Kasumi-1 (cell line): ENCODE measurements around the gene MAML2.
A peak's percentile ranks its signal among the peaks of the same experiment; 100 is the strongest.

Experiments used
- DNase-seq, 2 experiments: peaks; one replicate each; lab custom pipeline; 2025; lab: John Stamatoyannopoulos, UW

The MAML2 gene

DNA sequence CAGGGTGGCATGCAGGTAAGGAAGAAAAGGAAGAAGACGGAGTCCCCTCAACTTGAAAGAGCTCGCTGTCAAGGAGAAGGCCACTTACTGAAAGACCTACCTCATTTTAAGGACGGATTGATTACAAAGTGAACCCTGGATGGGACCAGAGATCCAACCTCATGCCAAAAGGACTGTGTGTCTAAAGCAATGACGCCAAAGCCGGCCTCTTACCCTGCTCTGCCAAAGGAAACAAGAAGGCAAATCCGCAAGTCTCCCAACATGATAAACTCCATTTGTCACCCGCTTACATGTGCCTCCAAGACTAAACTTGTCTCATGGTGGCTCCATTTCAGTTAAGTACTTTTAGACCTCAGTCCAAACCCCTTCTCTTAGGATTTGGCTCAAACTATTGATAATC is 270.4 kb downstream of the MAML2 start:
- no peak for DNase-seq

DNA sequence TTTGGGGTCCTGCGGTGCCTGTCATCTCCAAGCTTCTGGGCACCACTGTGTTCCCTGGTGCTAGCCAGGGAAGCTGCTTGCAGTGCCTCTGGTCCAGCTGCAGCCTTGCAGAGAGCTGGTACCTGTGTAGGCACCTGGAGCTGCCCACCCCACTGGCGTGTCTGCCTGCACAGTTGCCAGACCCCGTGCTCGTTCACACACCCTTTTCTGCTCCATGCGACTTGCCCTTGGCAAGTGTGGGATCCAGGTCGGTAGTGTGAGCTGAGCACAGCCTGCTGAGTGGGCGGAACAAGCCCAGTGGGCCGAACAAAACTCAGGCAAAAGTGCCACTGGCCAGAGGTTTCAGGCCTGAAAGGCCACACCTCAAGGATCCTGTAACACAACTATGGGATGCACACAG is 272.5 kb downstream of the MAML2 start:
- no peak for DNase-seq

GRCh38 chr11:96067160-96067559 is 275.8 kb downstream of the MAML2 start:
- DNase-seq: no peak

- DNase-seq: no peak
These were observed 277.6 kb downstream of the MAML2 start for GRCh38 chr11:96065379-96065778.

DNA sequence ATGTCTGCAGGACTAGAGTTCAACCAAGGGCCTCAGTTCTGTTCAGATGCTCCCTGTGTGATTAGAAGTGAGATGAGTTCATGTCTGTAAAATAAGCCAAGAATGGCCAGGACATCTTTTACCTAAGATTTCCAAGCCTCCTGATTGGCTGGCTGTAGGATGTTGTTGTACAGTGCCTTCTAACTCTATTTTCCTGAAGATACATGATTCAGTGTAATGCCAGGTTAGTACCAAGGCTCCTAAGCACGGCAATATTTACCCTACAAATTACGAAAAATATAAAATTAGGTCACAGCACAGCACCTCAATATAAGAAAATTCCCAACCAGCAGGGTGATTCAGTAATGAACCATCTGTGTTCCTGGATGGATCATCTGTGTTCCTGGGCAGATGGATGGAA is 279.1 kb downstream of the MAML2 start:
- no peak for DNase-seq

- DNase-seq: no peak
These were observed 279.9 kb downstream of the MAML2 start for GRCh38 chr11:96063053-96063452.

DNA sequence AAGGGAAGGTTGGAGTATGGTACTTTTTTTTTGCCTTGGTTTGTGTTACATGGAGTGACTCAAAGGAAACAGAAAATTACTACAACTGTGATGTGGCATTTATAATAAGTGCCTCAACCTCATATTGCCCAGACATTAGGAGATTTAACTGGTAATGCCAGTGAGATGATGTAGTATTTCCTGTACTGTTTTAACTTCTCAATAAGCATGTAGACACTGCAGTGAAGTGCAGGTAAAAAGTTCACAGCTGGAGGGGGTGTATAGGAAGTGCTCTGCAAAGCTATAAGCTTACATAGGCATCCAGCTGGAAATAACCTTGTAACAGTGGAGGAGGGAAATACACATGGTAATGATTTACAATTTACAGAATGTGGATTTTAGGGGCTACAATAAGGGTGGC is 280.9 kb downstream of the MAML2 start:
- DNase-seq: no peak

DNA sequence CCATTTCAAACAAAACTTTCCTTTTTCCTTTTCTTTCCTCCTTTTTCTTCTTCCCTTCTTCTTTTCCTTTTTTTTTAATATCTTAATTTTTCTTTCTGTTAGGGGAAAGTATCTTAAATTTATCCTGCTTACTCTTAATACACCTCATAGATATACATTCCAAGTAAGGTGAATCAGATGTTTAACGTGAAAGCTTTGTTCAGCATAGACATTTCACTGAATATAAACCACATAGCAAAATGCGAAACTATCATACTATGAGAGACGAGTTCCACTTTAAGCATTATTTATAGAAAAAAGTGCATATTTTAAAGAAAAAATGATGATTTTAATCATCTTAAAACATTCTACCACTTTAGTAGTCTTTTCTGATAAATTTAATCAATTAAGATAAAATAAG is 281.3 kb downstream of the MAML2 start:
- DNase-seq: no peak

GRCh38 chr11:96061069-96061468 is 281.9 kb downstream of the MAML2 start:
- no peak for DNase-seq

- DNase-seq: no peak
These were observed 285.5 kb downstream of the MAML2 start for GRCh38 chr11:96057502-96057901.

GRCh38 chr11:96056576-96056975 is 286.4 kb downstream of the MAML2 start:
- DNase-seq: no peak

DNA sequence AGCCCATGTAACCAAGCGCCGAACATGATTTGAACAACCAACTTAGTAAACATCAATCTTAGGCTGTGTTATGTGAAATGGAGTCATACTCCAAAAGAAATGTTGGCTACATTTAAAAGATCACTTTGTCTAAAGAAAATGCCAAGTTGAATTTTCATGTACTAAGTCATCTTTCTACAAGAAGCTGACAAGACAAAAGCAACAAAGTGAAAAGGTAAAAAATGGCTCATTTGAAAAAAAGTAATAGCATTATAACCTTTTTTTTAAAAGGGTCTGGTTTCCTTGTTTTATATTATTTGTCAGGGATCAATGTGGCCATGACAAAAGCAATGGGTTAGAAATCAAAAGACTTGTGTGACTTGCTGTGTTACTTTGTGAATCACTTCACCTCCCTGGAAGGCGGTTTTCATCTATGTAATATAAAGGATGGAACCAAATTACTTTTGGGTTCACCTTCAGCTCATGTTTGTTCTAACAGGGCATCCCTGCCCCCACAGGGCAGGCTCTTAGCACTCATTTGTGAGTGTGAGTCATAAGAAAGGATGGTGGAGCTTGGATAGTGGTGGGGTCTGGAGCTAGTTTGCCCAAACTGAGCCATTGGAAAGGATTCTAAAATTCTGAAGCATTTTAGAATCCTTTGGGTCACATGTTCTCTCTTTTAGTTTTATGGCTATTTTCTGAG is 287.1 kb downstream of the MAML2 start:
- no peak for DNase-seq

DNA sequence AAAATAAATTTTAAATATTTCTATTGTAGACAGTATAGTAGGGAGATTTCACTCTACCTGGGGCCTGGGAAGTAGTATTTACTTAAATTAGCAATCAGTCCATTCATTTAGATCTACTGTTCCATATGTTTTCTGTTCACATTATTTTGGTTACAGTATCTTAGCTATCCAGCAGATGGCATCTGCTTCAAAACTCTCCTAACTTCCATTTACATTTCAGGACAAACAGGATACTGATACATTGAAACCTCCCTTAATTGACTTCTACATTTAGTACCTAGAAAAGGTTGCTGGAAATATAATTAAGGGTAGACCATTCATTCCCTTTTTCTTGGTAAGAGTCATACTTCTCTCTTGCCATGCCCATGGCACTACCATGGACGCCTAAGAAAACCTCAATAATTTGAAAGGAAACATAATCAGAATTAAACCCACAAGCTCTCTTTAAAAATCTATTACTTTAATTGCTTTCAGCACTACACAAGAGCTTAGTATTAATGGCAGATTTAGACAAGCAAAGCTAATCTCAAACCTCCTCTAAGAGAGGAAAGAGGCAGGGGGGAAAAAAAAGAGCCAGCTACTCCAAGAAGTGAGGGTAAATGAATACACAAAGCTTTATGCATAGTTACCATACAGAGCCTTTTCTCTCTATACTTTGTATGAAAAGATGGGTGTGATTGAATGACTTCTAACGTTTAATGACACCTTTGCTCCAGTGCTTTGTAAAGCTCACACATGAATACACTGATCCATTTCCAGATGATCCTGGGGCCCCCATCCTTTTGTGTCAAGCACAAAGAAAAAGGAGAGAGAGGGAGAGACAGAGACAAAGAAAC is 287.9 kb downstream of the MAML2 start:
- DNase-seq: peak; percentile 79

DNA sequence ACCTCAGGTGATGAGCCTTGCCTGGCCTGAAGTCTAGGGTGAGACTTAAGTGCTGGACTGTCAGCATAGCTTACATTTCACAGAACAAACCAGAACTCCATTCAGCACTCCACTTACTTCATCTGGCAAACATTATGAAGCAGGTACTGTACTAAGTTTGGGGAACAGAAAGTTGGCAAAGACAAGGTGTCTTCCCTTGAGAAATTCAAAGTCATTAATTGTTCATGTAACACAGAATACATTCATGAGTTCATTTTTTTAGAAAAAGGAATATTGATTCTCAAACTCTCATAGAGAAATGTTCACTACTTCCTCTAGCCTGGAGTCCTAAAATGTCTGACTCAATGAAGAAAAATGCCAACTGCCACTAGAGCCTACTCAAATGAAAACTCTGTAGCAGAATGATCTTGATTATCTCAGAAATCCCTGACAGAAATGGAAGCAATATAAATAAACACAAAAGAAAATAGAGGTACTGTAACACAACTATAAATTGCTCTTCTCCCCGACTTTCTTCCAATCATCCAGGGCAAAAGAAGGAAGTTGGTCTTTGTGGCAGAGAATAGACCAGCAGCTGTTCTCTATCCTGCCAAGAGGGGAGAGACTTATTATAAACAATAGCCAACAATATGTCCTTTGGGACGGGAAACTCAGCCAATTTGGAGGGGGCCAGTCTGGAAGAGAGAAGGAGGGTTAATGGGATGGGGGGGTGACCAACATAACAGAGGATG is 289.9 kb downstream of the MAML2 start:
- DNase-seq: peak; percentile 40 to 58

DNA sequence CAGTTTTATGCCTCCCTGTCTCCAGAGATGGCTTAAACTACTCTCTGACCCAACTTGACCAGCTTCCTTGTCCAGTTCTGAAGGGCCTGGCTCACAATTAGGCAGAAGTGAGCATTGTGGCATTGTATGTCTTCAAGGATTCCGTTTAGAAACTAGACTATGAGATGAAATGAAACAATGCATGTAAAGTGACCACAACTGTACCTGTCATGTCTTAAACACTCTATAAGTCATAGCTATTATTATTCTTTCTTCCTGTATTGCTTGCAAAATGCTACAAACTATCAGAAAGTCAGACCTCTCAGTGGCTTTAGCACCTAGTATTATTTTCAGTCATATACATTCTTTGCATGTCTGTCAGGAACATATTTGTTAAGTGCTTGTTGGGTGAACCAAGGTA is 291.2 kb downstream of the MAML2 start:
- DNase-seq: no peak

DNA sequence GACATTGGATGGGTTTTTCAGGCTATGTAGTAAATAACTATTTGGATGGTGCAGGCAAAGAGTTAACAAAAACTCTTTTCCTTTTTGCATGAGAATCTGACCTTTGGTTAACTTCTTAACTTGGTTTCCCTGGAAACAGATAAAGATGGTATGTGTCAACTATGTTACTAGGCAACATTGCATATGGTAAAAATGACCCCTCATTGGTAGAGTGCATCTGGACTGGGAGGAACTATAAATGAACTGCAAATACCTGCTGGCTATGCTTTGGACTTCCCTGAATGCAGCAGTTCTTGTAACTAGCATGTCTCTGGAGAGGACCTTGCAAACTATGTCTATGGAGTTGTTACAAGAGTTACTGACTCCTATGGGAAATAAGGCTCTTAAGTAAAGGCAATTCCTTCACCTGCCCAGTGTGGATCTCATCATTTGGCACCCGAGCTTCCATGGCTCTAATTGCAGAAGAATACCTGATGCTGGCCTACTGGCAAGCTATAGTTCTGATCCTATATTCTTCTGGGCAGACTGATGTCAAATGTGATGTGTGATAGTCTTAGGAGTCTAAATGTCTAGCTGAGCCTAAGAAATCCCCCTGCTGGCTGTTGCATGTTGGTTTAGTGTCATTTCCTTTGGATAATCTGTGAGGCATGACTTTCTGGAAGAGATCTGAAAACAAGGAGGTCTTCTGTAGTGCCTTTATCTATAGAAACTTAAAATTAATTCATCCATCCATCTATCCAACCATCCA is 292.4 kb downstream of the MAML2 start:
- DNase-seq: no peak

GRCh38 chr11:96049426-96049825 is 293.6 kb downstream of the MAML2 start:
- no peak for DNase-seq

- no peak for DNase-seq
These were observed 297.2 kb downstream of the MAML2 start for GRCh38 chr11:96045622-96046456.

- no peak for DNase-seq
These were observed 298.2 kb downstream of the MAML2 start for GRCh38 chr11:96044747-96045146.

- no peak for DNase-seq
These were observed 298.7 kb downstream of the MAML2 start for GRCh38 chr11:96044311-96044710.

GRCh38 chr11:96043291-96043690 is 299.7 kb downstream of the MAML2 start:
- DNase-seq: no peak
